ENCODE measurements around the gene CLIC4.
"Not testable (repeated sequence)": the region's sequence is repeated elsewhere in the genome, so short reads cannot be mapped to it uniquely, and the experiment has no call there.

CLIC4 gene

DNA sequence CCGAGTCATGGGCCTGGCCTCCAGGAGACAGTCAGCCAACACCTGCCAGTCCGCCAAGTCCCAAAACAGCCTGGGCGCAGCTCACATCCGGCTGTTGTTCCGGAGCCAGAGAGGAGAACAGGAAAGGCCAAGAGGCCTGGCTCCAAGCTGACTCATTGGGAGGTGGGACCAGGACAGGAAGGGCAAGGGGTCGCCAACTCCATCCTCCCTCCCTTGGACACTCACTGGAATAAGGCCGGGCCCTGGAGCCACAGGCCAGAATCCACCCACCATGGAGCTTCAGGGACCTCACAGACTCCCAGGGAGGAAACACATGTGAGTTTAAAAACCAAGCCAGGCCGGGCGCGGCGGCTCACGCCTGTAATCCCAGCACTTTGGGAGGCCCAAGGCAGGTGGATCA lies 25.1 kb upstream of the CLIC4 start:
- no peak for DNase-seq

DNA sequence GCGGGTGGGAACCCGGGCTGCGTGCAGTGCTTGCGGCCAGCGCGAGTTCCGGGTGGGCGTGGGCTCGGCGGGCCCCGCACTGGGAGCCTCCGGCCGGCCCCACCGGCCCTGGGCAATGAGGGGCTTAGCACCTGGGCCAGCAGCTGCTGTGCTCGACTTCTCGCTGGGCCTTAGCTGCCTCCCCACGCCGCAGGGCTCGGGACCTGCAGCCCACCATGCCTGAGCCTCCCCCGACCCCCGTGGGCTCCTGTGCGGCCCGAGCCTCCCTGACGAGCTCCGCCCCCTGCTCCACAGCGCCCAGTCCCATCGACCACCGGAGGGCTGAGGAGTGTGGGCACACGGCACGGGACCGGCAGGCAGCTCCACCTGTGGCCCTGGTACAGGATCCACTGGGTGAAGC lies 23.7 kb upstream of the CLIC4 start:
- DNase-seq, result no peak

DNA sequence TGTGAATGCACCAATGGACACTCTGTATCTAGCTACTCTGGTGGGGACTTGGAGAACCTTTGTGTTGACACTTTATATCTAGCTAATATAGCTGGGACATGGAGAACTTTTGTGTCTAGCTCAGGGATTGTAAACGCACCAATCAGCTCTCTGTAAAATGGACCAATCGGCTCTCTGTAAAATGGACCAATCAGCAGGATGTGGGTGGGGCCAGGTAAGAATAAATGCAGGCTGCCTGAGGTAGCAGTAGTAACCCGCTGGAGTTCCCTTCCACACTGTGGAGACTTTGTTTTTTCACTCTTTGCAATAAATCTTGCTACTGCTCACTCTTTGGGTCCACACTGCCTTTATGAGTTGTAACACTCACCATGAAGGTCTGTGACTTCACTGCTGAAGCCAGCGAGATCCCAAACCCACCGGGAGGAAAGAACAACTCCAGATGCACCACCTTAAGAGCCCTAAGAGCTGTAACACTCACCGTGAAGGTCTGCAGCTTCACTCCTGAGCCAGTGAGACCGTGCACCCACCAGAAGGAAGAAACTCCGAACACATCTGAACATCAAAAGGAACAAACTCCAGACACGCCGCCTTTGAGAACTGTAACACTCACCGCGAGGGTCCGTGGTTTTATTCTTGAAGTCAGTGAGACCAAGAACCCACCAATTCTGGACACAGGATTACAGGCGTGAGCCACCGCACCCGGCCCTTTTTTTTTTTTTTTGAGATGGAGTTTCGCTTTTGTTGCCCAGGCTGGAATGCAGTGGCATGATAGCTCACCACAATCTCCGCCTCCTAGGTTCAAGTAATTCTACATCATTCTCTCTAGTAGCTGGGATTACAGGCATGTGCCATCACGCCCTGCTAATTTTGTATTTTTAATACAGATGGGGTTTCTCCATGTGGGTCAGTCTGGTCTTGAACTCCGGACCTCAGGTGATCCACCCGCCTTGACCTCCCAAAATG lies 22.9 kb upstream of the CLIC4 start:
- not testable (repeated sequence) for DNase-seq

DNA sequence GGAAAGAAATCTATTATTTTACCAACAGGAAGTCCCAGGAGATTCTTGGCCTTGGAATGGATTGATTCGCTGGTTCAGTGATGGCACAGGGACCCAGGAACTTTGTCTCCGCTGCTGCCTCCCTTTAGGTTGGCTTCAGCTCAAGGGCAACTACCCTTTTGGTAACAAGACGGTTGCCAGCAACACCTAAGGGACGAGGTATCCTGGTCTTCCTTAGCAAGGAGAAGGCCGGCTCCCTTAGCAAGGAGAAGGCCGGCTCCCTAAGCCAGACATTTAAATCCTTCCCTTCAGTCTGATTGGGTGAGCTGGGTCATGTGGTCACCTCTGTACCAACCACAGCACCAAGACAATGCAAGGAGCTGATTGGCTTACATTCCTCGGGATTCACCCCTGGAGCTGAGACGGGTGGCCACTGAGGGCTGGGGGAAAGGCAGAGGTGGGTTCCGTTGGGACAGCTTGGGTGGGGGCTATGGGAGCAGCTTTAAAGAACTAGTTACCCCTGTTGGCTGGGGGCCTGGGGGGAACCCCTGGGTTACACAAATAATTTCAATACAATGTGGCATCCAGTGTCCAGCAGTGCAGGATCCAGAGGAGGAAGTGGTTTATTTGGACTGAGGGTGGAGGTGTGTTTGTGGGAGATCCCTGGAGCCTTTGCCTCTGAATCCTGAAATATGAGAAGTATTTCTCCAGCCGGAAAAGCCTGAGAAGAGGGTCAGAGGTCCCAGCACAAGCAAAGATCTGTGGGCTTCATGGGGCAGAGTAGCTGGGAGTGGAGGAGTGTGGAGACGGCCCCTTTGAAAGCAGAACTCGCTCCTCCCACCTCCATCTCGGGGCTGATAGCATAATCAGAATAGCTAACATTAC lies 20.7 kb upstream of the CLIC4 start:
- DNase-seq, result no peak

DNA sequence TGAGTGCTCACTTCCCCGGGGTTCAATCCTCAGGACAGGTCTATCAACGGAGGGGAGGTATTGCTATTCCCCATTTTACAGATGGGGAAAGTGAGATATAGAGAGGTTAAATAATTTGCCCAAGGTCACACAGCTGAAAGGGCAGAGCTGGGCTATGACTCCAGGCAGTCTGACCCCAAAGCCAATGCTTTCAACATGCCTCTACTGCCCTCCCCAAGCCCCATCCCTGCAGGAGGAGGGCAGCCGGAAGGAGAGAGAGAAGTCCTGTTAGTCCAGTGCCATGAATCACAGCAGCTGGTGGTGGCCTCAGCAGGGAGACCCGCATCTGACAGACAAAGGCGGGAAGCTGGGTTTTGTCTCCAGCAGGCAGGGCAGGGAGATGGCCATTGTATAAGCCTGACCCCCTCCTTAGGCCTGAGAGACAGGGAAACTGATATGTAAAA lies 20.0 kb upstream of the CLIC4 start:
- DNase-seq, result no peak

DNA sequence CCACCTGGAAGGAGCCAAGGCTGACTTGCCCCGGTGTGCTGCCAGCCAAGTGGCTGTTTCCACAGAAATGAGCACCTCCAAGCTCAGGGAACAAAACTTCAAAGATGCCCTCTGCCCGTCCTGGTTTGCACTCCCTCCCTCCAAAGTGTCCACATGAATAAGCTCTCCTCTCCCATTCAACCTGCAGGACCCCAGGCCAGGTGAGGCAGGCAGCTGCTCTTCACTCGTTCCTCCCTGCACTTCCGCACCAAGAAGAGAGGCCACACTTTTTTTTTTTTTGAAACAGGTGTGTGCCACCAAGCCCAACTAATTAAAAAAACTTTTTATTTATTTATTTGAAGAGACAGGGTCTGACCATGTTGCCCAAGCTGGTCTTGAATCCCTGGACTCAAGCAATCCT lies 18.5 kb upstream of the CLIC4 start:
- no peak for DNase-seq

DNA sequence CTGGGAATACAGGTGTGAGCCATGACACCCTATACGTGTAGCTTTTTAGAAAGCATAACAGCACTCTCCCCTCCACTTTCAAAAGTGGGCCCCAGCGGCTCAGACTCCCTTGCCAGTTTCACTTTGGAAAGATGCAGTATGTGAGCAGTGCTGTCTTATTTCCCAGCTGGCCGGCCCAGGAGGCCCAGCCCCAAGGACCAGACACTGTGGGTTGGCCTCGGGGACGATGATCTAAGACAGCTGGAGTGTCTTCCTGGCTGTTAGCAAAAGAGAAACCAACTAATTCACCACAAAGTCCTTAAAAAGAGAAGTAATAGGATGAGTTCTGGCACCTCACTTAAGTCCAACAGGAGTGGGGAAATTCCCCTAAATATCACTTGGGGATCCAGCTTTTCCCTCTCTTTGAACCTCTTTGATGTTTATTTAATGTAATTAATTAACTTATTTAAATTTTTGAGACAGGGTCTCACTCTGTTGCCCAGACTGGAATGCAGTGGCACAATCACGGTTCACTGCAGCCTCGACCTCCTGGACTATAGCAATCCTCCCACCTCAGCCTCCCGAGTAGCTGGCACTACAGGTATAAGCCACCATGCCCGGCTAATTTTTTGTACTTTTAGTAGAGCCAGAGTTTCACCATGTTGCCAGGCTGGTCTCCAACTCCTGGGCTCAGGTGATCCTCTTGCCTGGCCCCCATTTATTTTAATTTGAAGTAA lies 17.6 kb upstream of the CLIC4 start:
- DNase-seq, result no peak

DNA sequence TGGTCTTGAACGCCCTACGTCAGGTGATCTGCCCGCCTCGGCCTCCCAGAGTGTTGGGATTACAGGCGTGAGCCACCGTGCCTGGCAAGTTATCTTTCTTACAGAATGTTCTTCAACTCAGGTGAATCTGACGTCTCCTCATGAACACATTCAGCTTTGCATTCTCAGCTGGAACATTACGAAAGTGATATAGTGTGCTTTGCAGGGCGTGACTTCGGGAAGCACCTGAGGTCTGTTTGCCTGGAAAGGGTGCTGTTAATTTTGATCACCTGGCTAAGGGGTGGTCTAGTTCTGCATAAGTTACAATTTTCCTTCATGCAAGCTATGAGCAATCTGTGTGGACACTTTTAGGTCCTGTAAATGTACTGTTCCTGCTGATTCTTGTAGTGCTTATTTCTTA lies 16.3 kb upstream of the CLIC4 start:
- no peak for DNase-seq

DNA sequence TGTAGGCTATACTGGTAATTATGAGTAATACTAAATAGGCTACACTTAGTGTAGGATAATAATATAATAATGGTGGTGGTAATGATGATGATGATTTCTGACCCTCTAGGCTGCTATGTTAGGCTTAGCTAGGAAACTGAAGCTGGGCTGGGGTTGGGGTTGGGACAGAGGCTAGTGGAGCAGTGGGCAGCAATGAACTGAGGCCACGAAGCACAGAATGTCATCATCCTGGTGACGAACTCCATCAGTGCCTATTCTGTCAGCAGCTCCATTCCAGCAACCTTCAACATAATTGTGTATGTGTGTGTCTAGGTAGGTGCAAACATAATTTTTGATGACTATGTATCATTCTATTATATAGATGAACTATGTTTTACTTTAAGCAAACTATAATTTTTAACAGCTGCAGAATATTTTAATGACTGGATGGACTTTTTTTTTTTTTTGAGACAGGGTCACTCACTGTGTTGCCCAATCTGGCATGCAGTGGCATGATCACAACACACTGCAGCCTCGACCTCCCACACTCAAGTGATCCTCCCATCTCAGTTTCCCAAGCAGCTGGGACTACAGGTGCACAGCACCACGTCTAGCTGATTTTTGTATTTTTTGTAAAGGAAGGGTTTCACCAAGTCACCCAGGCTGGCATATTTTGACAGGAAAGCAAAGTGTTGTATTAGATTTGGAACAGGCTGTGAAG lies 12.9 kb upstream of the CLIC4 start:
- no peak for DNase-seq

DNA sequence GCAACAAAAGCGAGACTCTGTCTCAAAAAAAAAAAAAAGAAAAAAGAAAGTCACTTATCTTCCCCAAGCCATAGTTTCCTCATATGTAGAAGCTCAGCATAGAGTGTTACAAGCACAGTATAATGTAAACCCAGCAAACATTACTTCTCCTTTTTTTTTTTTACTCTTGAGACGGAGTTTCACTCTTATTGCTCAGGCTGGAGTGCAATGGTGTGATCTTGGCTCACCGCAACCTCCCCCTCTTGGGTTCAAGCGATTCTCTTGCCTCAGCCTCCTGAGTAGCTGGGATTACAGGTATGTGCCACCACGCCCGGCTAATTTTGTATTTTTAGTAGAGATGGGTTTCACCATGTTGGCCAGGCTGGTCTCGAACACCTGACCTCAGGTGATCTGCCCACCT lies 11.9 kb upstream of the CLIC4 start:
- not testable (repeated sequence) for DNase-seq

DNA sequence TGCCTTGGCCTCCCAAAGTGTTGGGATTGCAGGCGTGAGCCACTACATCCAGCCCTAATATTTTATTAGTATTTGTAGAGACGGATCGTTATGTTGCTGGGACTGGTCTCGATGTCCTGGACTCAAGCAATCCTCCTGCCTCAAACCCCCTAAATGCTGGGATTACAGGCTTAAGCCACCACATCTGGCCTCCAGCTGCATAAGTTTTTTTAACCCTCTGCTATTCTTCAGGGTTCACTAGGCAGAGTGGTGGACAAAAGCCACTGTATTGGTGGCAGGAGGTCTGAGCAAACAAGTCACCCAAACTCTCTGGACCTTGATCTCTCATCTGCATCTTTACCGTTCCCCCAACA lies 10.1 kb upstream of the CLIC4 start:
- no peak for DNase-seq

DNA sequence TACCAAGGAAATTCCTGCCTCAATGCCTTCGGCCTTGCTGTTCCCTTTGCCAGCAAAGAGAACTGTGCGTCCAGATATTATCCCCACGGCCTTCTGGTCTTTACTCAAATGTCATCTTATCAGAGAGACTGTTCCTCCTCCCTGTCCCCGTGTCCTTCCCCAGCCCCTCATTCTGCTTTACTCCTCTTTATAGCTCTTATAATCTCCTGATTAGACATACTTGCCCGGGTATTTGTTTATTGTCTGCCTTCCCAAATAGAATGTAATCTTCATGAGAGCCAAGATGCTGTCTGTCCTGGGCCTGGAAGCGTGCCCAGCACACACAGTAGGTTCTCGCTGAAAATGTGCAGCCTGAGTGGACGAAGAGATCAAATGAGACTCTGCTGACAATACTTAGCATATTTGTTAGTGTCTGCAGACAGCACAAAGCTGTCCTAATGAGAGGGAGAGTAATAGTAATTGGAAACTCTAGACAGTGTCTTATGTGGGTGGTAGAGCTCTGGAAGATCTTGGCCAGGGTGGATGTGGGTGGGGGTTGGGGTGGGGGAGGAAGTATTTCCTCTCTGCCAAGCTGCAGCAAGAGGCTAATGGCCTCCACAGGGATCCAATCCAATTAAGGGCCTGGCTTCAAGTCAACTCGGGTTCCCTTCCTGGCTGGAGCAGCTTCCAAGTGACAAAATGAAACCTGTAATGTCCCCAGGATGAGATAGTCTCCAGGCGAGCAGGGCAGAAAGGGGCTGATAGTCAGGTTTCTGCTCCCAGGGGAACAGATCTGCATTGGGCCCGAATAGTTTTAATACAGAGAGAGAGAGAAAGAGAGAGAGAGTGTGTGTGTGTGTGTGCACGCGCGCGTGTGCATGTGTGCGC lies 9.5 kb upstream of the CLIC4 start:
- no peak for DNase-seq

DNA sequence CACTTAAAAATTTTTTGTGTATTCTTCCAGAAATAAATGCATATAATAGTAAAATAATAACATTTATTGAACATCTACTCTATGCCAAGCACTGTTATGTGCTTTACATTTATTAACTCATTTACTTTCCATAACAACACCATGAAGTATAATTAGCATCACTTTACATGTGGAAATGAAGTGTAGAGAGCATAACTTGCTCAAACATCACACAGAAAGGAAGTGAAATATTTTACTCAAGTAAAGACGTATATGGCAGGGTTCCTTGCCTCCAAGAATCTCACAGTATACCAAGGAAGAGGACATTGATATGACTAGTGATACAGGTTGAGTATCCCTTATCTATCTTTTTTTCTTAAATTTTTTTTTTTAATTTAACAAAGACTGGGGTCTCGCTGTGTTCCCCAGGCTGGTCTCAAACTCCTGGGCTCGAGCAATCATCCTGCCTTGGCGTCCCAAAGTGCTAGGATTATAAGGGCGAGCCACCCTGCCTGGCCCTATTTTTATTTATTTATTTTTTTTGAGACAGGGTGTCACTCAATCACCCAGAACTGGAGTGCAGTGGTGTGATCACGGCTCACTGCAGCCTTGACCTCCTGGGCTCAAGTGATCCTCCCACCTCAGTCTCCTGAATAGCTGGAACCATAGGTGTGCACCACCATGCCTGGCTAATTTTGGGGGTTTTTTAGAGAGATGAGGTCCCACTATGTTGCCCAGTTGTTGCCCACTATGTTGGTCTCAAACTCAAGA lies 7.7 kb upstream of the CLIC4 start:
- no peak for DNase-seq

DNA sequence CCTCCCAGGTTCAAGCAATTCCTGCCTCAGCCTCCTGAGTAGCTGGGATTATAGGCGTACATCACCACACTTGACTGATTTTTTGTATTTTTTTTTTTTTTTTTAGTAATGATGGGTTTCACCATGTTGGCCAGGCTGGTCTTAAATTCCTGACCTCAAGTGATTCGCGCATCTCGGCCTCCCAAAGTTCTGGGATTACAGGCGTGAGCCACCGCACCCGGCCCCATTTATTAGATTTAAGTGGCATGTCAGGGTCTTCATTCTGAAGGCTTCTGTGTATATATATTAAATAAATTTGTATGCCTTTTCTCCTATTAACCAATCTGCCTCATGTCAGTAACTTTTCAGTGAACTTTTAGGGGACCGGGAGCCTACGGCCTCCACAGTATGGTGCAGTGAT lies 6.0 kb upstream of the CLIC4 start:
- no peak for DNase-seq

DNA sequence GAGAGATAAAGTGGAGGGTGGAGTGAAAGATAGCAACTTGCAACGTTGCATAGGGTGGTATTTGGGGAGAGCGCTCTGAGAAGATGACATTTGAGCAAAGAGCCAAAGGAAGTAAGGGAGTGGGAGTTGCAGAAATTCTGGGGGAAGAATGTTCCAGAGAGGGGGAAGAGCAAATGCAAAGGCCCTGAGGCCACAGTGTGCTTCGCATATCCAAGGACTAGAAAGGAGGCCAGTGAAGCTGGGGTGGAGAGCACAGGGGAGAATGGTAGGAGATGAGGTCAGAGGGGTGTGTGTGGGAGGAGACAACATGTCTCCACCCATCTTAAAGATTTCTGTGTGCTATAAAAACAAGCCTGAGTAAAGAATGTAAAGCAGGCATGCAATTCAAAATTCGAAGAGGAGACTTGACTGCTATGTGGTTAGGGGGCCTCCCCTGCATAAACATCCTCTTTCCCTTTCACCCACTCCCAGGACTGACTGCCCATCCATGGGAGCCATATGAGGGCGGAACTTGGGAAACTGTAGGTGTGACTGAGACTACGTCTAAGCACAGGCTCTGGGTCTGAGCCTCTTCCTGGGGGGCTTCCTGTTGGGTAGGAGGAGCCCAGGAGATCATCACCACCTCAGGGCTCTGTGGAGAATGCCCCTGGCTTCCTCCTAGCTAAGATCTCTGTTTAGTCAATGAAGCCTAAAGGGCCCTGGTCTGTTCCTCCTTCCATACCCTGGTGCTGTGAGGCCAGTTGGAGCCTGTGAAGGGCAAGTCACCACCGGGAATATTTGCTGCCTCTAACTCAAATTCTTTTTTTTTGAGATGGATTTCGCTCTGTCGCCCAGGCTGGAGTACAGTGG lies 2.9 kb upstream of the CLIC4 start:
- DNase-seq, result no peak

DNA sequence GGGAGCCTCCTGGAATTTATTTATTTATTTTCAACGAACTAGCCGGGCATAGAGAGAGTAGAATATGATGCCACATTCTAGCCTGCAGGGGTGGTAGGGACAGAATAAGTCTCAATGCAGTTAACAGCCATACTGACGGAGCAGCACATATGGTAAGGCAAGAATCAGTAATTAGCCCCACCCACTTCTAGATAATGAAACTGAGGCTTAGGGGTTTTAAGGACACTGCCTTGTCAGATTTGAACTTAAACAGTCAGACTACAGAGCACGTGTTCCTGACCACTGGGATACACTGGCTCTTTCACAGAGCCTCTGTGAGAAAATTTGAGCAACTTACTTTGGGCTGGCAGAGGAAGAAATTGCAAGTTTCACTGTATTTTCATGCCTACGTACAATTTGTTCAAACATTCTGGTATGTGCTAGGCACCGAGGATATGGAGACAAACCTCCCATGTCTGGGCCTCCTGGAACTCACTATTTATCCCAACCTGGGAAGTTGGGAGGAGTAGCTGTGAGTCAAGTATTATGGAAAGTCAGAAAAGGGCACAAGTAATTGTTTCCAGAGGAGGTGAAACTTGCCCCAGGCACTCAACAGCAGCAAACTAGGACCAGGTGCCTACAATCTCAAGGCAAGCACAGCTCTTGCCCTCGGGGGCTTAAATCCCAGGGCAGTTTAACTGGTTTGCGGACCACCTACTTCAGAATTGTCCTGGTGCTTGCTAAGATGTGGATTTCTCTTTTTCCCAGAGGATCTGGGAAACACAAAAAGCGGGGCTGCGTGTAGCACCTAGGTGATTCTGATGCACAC lies 1.6 kb upstream of the CLIC4 start:
- DNase-seq, result no peak

DNA sequence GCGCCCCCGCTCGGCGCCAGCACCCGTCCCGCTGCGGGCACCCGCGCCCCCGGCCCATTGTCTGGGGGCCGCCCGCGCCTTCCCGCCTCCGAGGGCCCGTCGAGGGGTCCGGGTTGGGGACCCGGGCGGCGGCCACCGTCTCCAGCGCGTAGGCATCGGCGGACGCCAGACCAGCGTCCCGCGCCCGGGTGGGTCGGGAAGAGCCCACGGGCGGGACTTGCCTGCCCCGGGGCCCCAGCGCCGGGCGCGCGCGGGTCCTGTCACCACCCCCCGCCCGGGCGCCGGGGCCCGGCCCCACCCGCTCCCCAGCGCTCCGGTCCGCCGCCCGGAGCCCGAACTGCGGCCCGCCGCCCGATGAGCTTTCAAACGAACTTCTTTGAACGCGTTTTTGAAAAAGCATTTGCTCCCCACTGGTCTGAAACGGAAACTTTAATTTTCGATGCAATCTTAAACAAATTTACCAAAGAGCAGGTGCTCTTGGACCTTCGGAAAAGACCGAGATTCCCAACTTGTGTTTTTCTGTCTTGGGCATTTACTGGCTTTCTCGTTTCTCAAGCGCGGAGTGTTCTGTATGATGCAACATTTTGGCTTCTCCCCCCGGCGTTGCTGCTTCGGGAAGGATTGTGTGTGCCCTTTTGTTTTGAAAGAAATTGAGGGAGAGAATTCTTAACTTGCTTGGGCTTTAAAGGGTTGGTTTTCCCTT lies 615 bp downstream of the CLIC4 start:
- peak; percentile 12 for DNase-seq

Measured in T-helper 9 cell (primary cell).